ENCODE measurements around the gene MPV17.

The MPV17 gene

GRCh38 chr2:27288610-27289009, 34.3 kb downstream of the MPV17 start:
- H3K4me3 ChIP-seq (replicated peaks; ENCODE audit: insufficient read depth, low read length): no peak overlapping the region
- H3K27ac ChIP-seq (replicated peaks): no peak overlapping the region
- no peak for DNase-seq (ENCODE audit: low read depth in 1 of 2, low spot score in 1 of 2)
- TF ChIP-seq SPI1 (IDR thresholded peaks at IDR 0.05; ENCODE audit: borderline replicate concordance, low read depth) (no peak), REST (IDR thresholded peaks at IDR 0.05; ENCODE audit: insufficient replicate concordance, low read depth) (no peak), POLR2AphosphoS5 (IDR thresholded peaks at IDR 0.05; ENCODE audit: low read depth) (no peak), CTCF (IDR thresholded peaks at IDR 0.05; ENCODE audit: insufficient read depth, low read length) (no peak), GABPA (IDR thresholded peaks at IDR 0.05; ENCODE audit: low read depth) (no peak)
- peaks cover 2% of the 10 kb centered on the region for H3K27me3 ChIP-seq (ENCODE audit: insufficient read depth, poor library complexity, severe bottlenecking)

GRCh38 chr2:27285481-27285880, 37.4 kb downstream of the MPV17 start:
- Histone ChIP-seq H3K27me3 (ENCODE audit: insufficient read depth, poor library complexity, severe bottlenecking) (no peaks in the 10 kb centered on the region), H3K4me3 (replicated peaks; ENCODE audit: insufficient read depth, low read length) (no peak overlapping the region), H3K27ac (replicated peaks) (no peak overlapping the region)
- DNase-seq (ENCODE audit: low read depth in 1 of 2, low spot score in 1 of 2): no peak
- TF ChIP-seq GABPA (IDR thresholded peaks at IDR 0.05; ENCODE audit: low read depth) (no peak), SPI1 (IDR thresholded peaks at IDR 0.05; ENCODE audit: borderline replicate concordance, low read depth) (no peak), POLR2AphosphoS5 (IDR thresholded peaks at IDR 0.05; ENCODE audit: low read depth) (no peak), CTCF (IDR thresholded peaks at IDR 0.05; ENCODE audit: insufficient read depth, low read length) (no peak), REST (IDR thresholded peaks at IDR 0.05; ENCODE audit: insufficient replicate concordance, low read depth) (no peak)

- no peak overlapping the region for H3K4me3 ChIP-seq (replicated peaks; ENCODE audit: insufficient read depth, low read length)
- H3K27ac ChIP-seq (replicated peaks): no peak overlapping the region
- H3K27me3 ChIP-seq (ENCODE audit: insufficient read depth, poor library complexity, severe bottlenecking): no peaks in the 10 kb centered on the region
- TF ChIP-seq SPI1 (IDR thresholded peaks at IDR 0.05; ENCODE audit: borderline replicate concordance, low read depth) (no peak), CTCF (IDR thresholded peaks at IDR 0.05; ENCODE audit: insufficient read depth, low read length) (no peak), REST (IDR thresholded peaks at IDR 0.05; ENCODE audit: insufficient replicate concordance, low read depth) (no peak), GABPA (IDR thresholded peaks at IDR 0.05; ENCODE audit: low read depth) (no peak)
- no peak for DNase-seq (ENCODE audit: low read depth in 1 of 2, low spot score in 1 of 2)
Observed at GRCh38 chr2:27284996-27285395, 37.9 kb downstream of the MPV17 start.

Measured in HL-60 (cell line).